HFFc6 (cell line): ENCODE measurements around the gene ARMCX4. TPM values are rescaled to one million over a fixed set of nuclear protein-coding genes. Genes with fewer than 3 reads are reported as not detected.

ENCODE experiments used
- DNase-seq: peaks from one replicate; pipeline ENCODE4 v3.0.0-alpha.2; 2018
- H3K27ac Mint-ChIP-seq: 2 replicates; pipeline ENCODE4 v1.8.0; 2020; ENCODE audit warnings: mild to moderate bottlenecking, mixed read lengths
- H3K27me3 Mint-ChIP-seq: 2 replicates; pipeline ENCODE4 v1.8.0; 2021; ENCODE audit warnings: mild to moderate bottlenecking, moderate library complexity, mixed read lengths; ENCODE audit not compliant: insufficient read depth
- H3K36me3 Mint-ChIP-seq: 2 replicates; pipeline ENCODE4 v1.8.0; 2021; ENCODE audit warnings: low read depth, mixed read lengths
- H3K4me1 Mint-ChIP-seq: 2 replicates; pipeline ENCODE4 v1.8.0; 2020; ENCODE audit warnings: low read depth, mixed read lengths
- H3K4me3 Mint-ChIP-seq: 2 replicates; pipeline ENCODE4 v1.8.0; 2020; ENCODE audit warnings: mild to moderate bottlenecking, moderate library complexity, mixed read lengths
- H3K9me3 Mint-ChIP-seq: 2 replicates; pipeline ENCODE4 v1.8.0; 2020; ENCODE audit warnings: mild to moderate bottlenecking, mixed read lengths
- CTCF ChIP-seq: fragments of 200-600 bp; sonication (generic); IDR thresholded peaks from 2 replicates; pipeline ENCODE4 v1.5.0; 2021; ENCODE audit warnings: antibody characterized with exemption, mild to moderate bottlenecking
- long read RNA-seq: library from polyadenylated mRNA; unstranded; transcript quantifications from one replicate; pipeline ENCODE4 v2.0.0, GENCODE V29; 2019
- total RNA-seq, 6 experiments: library from RNA; stranded (reverse); fragmentation: NEBNext Ultra II Directional; extraction: Animal tissue kit (Norgen Biotek cat#: 25700); gene quantifications; 2 replicates in 1 of 6; 3 replicates in 5 of 6; pipeline ENCODE4 v1.2.3, GENCODE V29; 2021

ARMCX4 gene
- total RNA-seq, result 10 to 100 TPM; 11.1 to 14.7 (median 12.9) TPM
- long read RNA-seq, partial matches to known transcripts, result 1 of 8 reads
- long read RNA-seq, other reads (novel, unspliced or antisense), result 7 of 8 reads

- Mint-ChIP-seq H3K36me3 (peaks cover 17% of the 10 kb centered on the region; the same call in 1 of the 2 replicates), H3K9me3 (no peaks in the 10 kb centered on the region), H3K27ac (peak within 1 kb of the TSS; percentile 95), H3K4me1 (peaks cover 10% of the 10 kb centered on the region), H3K4me3 (peak within 1 kb of the TSS; percentile 98), H3K27me3 (peaks cover 3% of the 10 kb centered on the region; the same call in 1 of the 2 replicates)
- no peak for TF ChIP-seq CTCF
- DNase-seq, result peak; percentile 35
These were observed at the start of gene ARMCX4 for GRCh38 chrX:101485212-101485949. ARMCX4 (plus strand) TSS chrX:101485456; CDS start chrX:101488590, 3,134 bp downstream.

GRCh38 chrX:101442085-101442484 is 43.2 kb upstream of the ARMCX4 start:
- H3K4me1 Mint-ChIP-seq, result no peaks in the 10 kb centered on the region
- no peak for DNase-seq
- H3K36me3 Mint-ChIP-seq, result peaks cover 16% of the 10 kb centered on the region
- no peak overlapping the region for H3K27ac Mint-ChIP-seq
- no peaks in the 10 kb centered on the region for H3K9me3 Mint-ChIP-seq
- TF ChIP-seq CTCF, result no peak
- H3K4me3 Mint-ChIP-seq, result no peak overlapping the region
- H3K27me3 Mint-ChIP-seq, result no peaks in the 10 kb centered on the region

GRCh38 chrX:101449279-101449678 is 36.0 kb upstream of the ARMCX4 start:
- Mint-ChIP-seq H3K27ac (no peak overlapping the region), H3K36me3 (peaks cover 7% of the 10 kb centered on the region), H3K4me1 (peaks cover 29% of the 10 kb centered on the region), H3K27me3 (no peaks in the 10 kb centered on the region), H3K9me3 (no peaks in the 10 kb centered on the region), H3K4me3 (no peak overlapping the region)
- DNase-seq, result no peak
- no peak for TF ChIP-seq CTCF

- H3K27me3 Mint-ChIP-seq, result no peaks in the 10 kb centered on the region
- H3K4me1 Mint-ChIP-seq, result peaks cover 29% of the 10 kb centered on the region
- H3K36me3 Mint-ChIP-seq, result peaks cover 7% of the 10 kb centered on the region
These were observed 35.2 kb upstream of the ARMCX4 start for GRCh38 chrX:101450085-101450484.

GRCh38 chrX:101450961-101451360 is 34.3 kb upstream of the ARMCX4 start:
- Mint-ChIP-seq H3K4me3 (peak overlapping the region; percentile 69; the same call in 1 of the 2 replicates), H3K27ac (peak overlapping the region; percentile 88), H3K4me1 (peaks cover 29% of the 10 kb centered on the region), H3K9me3 (no peaks in the 10 kb centered on the region), H3K36me3 (peaks cover 12% of the 10 kb centered on the region), H3K27me3 (no peaks in the 10 kb centered on the region)
- TF ChIP-seq CTCF, result no peak
- DNase-seq, result peak; percentile 64

More at GRCh38 chrX:101450085-101450484, 35.2 kb upstream of the ARMCX4 start:
- no peak for TF ChIP-seq CTCF
- DNase-seq, result no peak
- H3K4me3 Mint-ChIP-seq, result no peak overlapping the region
- H3K9me3 Mint-ChIP-seq, result no peaks in the 10 kb centered on the region
- no peak overlapping the region for H3K27ac Mint-ChIP-seq
